Measurements from ENCODE around the gene IQCN. TPM values are rescaled to one million over a fixed set of nuclear protein-coding genes. Genes with fewer than 3 reads are reported as not detected.

IQCN gene
- total RNA-seq, 4 donors from 2014 or later, result 4.8 to 49.7 (median 17.5) TPM

- Histone ChIP-seq H3K27ac (no peak overlapping the region), H3K9me3 (no peaks in the 10 kb centered on the region), H3K27me3 (no peaks in the 10 kb centered on the region), H3K4me1 (no peaks in the 10 kb centered on the region), H3K36me3 (peaks cover 0 to 4% (median under 1%) of the 10 kb centered on the region in 4 donors), H3K4me3 (no peak overlapping the region)
- DNase-seq, result no peak
- WGBS, 2 donors (ENCODE audit: low coverage in 1 of 2), result 91% methylated on average over 2 of the region's 2 CpGs; no CpG with 5 or more reads in 1 of the 2 donors
- TF ChIP-seq EP300 (IDR thresholded peaks at IDR 0.05; ENCODE audit: low read depth), result no peak
- no peak for TF ChIP-seq CTCF (IDR thresholded peaks at IDR 0.05)
- no peak for TF ChIP-seq POLR2AphosphoS5 (IDR thresholded peaks at IDR 0.05)
- in situ Hi-C loops (cut with MboI; ENCODE audit: low pct_ligation_motif_present in 1 of 4, low pct_unique_long_range_greater_than_20kb in 1 of 4, low sequenced_read_pairs in 3 of 4) (loop anchor here in 1 of 4 donors (25.0 kb wide), 1 partner anchor 151 kb away; the partner anchor contains the start of gene SSBP4), intact Hi-C loops (cut with DNase I; ENCODE audit: low total_unique reads) (loop anchor here (10.0 kb wide), 1 partner anchor 153 kb away; the partner anchor contains the start of gene SSBP4)
These were observed 12.8 kb downstream of the IQCN start for GRCh38 chr19:18261474-18261873.

- WGBS, 2 donors (ENCODE audit: low coverage in 1 of 2), result 88% methylated on average over 3 of the region's 4 CpGs; no CpG with 5 or more reads in 1 of the 2 donors
- DNase-seq, result no peak
- TF ChIP-seq POLR2A (IDR thresholded peaks at IDR 0.05), result no peak
- TF ChIP-seq EP300 (IDR thresholded peaks at IDR 0.05; ENCODE audit: low read depth), result no peak
- TF ChIP-seq POLR2AphosphoS5 (IDR thresholded peaks at IDR 0.05), result no peak
- no peak for TF ChIP-seq CTCF (IDR thresholded peaks at IDR 0.05)
- in situ Hi-C loops (cut with MboI; ENCODE audit: low pct_ligation_motif_present in 1 of 4, low pct_unique_long_range_greater_than_20kb in 1 of 4, low sequenced_read_pairs in 3 of 4) (loop anchor here in 1 of 4 donors (25.0 kb wide), 1 partner anchor 152 kb away; the partner anchor contains the start of gene SSBP4), intact Hi-C loops (cut with DNase I; ENCODE audit: low total_unique reads) (loop anchor here (10.0 kb wide), 1 partner anchor 155 kb away; the partner anchor contains the start of gene SSBP4)
- H3K27me3 ChIP-seq, result peaks cover 6% of the 10 kb centered on the region
- H3K4me1 ChIP-seq, result peaks cover 0 to 8% (median 2%) of the 10 kb centered on the region in 4 donors
- H3K27ac ChIP-seq, result no peak overlapping the region
- H3K4me3 ChIP-seq, result no peak overlapping the region
- no peaks in the 10 kb centered on the region for H3K36me3 ChIP-seq
- H3K9me3 ChIP-seq, result no peaks in the 10 kb centered on the region
These were observed 14.4 kb downstream of the IQCN start for GRCh38 chr19:18259893-18260292.

GRCh38 chr19:18257503-18258470 lies 16.5 kb downstream of the IQCN start:
- H3K27me3 ChIP-seq, result peaks cover 8% of the 10 kb centered on the region

More at GRCh38 chr19:18257503-18258470, 16.5 kb downstream of the IQCN start:
- H3K4me3 ChIP-seq, result no peak overlapping the region
- no peak for TF ChIP-seq POLR2A (IDR thresholded peaks at IDR 0.05)
- TF ChIP-seq EP300 (IDR thresholded peaks at IDR 0.05; ENCODE audit: low read depth), result no peak
- TF ChIP-seq CTCF (IDR thresholded peaks at IDR 0.05), result no peak
- peak in 1 of 3 donors; percentile 7 for TF ChIP-seq POLR2AphosphoS5 (IDR thresholded peaks at IDR 0.05)
- intact Hi-C loops (cut with DNase I; ENCODE audit: low total_unique reads) (no loop called here), in situ Hi-C loops (cut with MboI; ENCODE audit: low pct_ligation_motif_present in 1 of 4, low pct_unique_long_range_greater_than_20kb in 1 of 4, low sequenced_read_pairs in 3 of 4) (loop anchor here in 1 of 4 donors (25.0 kb wide), 1 partner anchor 155 kb away; the partner anchor contains the start of gene SSBP4)
- peaks cover 0 to 29% (median 9%) of the 10 kb centered on the region in 4 donors for H3K4me1 ChIP-seq
- WGBS, 2 donors (ENCODE audit: low coverage in 1 of 2), result 93% methylated on average over 55 of the region's 55 CpGs; no CpG with 5 or more reads in 1 of the 2 donors
- no peak overlapping the region for H3K27ac ChIP-seq
- H3K36me3 ChIP-seq, result no peaks in the 10 kb centered on the region
- H3K9me3 ChIP-seq, result no peaks in the 10 kb centered on the region
- no peak for DNase-seq

Measured in transverse colon (tissue), 4 donors.